ENCODE data around the gene ITGA2B.
"Not testable (repeated sequence)": the region's sequence is repeated elsewhere in the genome, so short reads cannot be mapped to it uniquely, and the experiment has no call there.

Gene ITGA2B

GRCh38 chr17:44330263-44330662 is 59.2 kb downstream of the ITGA2B start:
- not testable (repeated sequence) for DNase-seq (ENCODE audit: low read depth in 3 of 3)

GRCh38 chr17:44329516-44329915 is 59.9 kb downstream of the ITGA2B start:
- not testable (repeated sequence) for DNase-seq (ENCODE audit: low read depth in 3 of 3)

- no peak for DNase-seq (ENCODE audit: low read depth in 3 of 3)
These were observed 61.6 kb downstream of the ITGA2B start for GRCh38 chr17:44327715-44328449.

GRCh38 chr17:44326861-44327444 is 62.5 kb downstream of the ITGA2B start:
- peak; percentile 82 to 90 (median 89) for DNase-seq (ENCODE audit: low read depth in 3 of 3)

GRCh38 chr17:44324571-44325275 is 64.7 kb downstream of the ITGA2B start, which contains the start of gene SLC25A39:
TSS of gene SLC25A39 (minus strand) at chr17:44324823. CDS start at chr17:44323562, 1,261 bp downstream.
- peak; percentile 91 to 95 (median 93) for DNase-seq (ENCODE audit: low read depth in 3 of 3)

- DNase-seq (ENCODE audit: low read depth in 3 of 3), result no peak
These were observed 65.3 kb downstream of the ITGA2B start for GRCh38 chr17:44324092-44324570.

- DNase-seq (ENCODE audit: low read depth in 3 of 3), result no peak
These were observed 65.9 kb downstream of the ITGA2B start for GRCh38 chr17:44323359-44324091.

GRCh38 chr17:44322236-44322895 is 67.1 kb downstream of the ITGA2B start:
- DNase-seq (ENCODE audit: low read depth in 3 of 3), result no peak

Measured in stimulated activated CD4-positive, alpha-beta T cell treated with anti-CD3 and anti-CD28 coated beads, TNF-alpha, amount 100 ng/mL, for 24 hours (primary cell).